Endodermal cell (in vitro differentiated cells): Measurements from ENCODE around the gene GJA8. TPM values are rescaled to one million over a fixed set of nuclear protein-coding genes. Genes with fewer than 3 reads are reported as not detected.
"Not testable (repeated sequence)": the region's sequence is repeated elsewhere in the genome, so short reads cannot be mapped to it uniquely, and the experiment has no call there.

Source experiments
- DNase-seq: peaks from one replicate; pipeline ENCODE4 v3.0.0-alpha.2; 2017
- H3K27ac ChIP-seq: 2 replicates; pipeline ENCODE4 v1.5.1; 2013; ENCODE audit warnings: mild to moderate bottlenecking, low read depth, low read length, moderate library complexity
- H3K27me3 ChIP-seq: 2 replicates; pipeline ENCODE4 v1.6.1; 2013; ENCODE audit warnings: mild to moderate bottlenecking, low read length, moderate library complexity; ENCODE audit not compliant: insufficient read depth, control insufficient read depth, poor library complexity, severe bottlenecking
- H3K36me3 ChIP-seq: 2 replicates; pipeline ENCODE4 v1.7.0; 2013; ENCODE audit warnings: mild to moderate bottlenecking, low read length, moderate library complexity; ENCODE audit not compliant: control insufficient read depth, insufficient read depth
- H3K4me1 ChIP-seq: one replicate; pipeline ENCODE4 v1.7.0; 2013; ENCODE audit warnings: low read length; ENCODE audit not compliant: control insufficient read depth, insufficient read depth
- H3K4me3 ChIP-seq: 2 replicates; pipeline ENCODE4 v1.5.1; 2013; ENCODE audit warnings: mild to moderate bottlenecking, low read length, moderate library complexity
- H3K9ac ChIP-seq: 2 replicates; pipeline ENCODE4 v1.6.1; 2013; ENCODE audit warnings: mild to moderate bottlenecking, low read length, moderate library complexity; ENCODE audit not compliant: poor library complexity, severe bottlenecking; ENCODE audit errors: extremely low read depth
- H3K9me3 ChIP-seq: 2 replicates; pipeline ENCODE4 v1.6.1; 2013; ENCODE audit warnings: mild to moderate bottlenecking, low read length, moderate library complexity; ENCODE audit not compliant: control insufficient read depth
- H3K27ac Mint-ChIP-seq: 2 replicates; pipeline ENCODE4 v1.8.0; 2020; ENCODE audit warnings: mixed read lengths
- H3K27me3 Mint-ChIP-seq: 2 replicates; pipeline ENCODE4 v1.8.0; 2021; ENCODE audit warnings: mild to moderate bottlenecking, mixed read lengths; ENCODE audit not compliant: insufficient read depth
- H3K36me3 Mint-ChIP-seq: 2 replicates; pipeline ENCODE4 v1.8.0; 2020; ENCODE audit warnings: low read depth, mixed read lengths
- H3K4me1 Mint-ChIP-seq: 2 replicates; pipeline ENCODE4 v1.8.0; 2020; ENCODE audit warnings: mixed read lengths
- H3K4me3 Mint-ChIP-seq: 2 replicates; pipeline ENCODE4 v1.8.0; 2020; ENCODE audit warnings: mild to moderate bottlenecking, moderate library complexity, mixed read lengths
- H3K9me3 Mint-ChIP-seq: 2 replicates; pipeline ENCODE4 v1.8.0; 2020; ENCODE audit warnings: mild to moderate bottlenecking, mixed read lengths
- CTCF ChIP-seq: fragments of 200-600 bp; sonication (generic); conservative IDR thresholded peaks from 2 replicates; pipeline ENCODE4 v1.5.0; 2021; ENCODE audit warnings: antibody characterized with exemption, mild to moderate bottlenecking
- WGBS, 2 experiments: methylation state at CpG; one replicate each; pipeline versions ENCODE4 v1.1.5 to v1.1.7; 2013; ENCODE audit warnings: missing lambda C conversion rate in 2 of 2, mixed read lengths in 1 of 2; ENCODE audit not compliant: insufficient coverage in 1 of 2, insufficient read length in 1 of 2; 5-methylcytosine and 5-hydroxymethylcytosine counted together
- long read RNA-seq, 4 experiments: library from polyadenylated mRNA in 2 of 4; library from RNA in 1 of 4; library from capped mRNA in 1 of 4; stranded (forward) in 3 of 4; unstranded in 1 of 4; transcript quantifications; one replicate each; pipeline ENCODE4 v2.0.0, GENCODE V29; 2020 to 2021; ENCODE audit warnings: inconsistent platforms in 1 of 4
- polyA plus RNA-seq, 2 experiments: library from polyadenylated mRNA; stranded (reverse); fragments of 50-300 nt; gene quantifications; one replicate each; pipeline ENCODE4 v1.2.3, GENCODE V29; 2013
- total RNA-seq, 2 donors: library from RNA; stranded (reverse); fragmentation: NEBNext Ultra II Directional in 1 of 2; extraction: Animal tissue kit (Norgen Biotek cat#: 25700) in 1 of 2; gene quantifications; 2 replicates in 1 of 2; 3 replicates in 1 of 2; pipeline ENCODE4 v1.2.1, GENCODE V29; 2021

GJA8 gene
- total RNA-seq, result not detected
- not detected for polyA plus RNA-seq (2013, experiment 1 of 2)
- polyA plus RNA-seq (2013, experiment 2 of 2), result not detected
- long read RNA-seq, experiment 1, result 0 reads
- long read RNA-seq, experiment 2, result 0 reads
- long read RNA-seq, experiment 3, result 0 reads
- long read RNA-seq, experiment 4, result 0 reads

GRCh38 chr1:147902253-147902845 lies at the start of gene GJA8:
GJA8 (plus strand) TSS chr1:147902795; CDS start chr1:147907956, 5,161 bp downstream.
- Histone ChIP-seq H3K27me3 (no peaks in the 10 kb centered on the region), H3K9ac (no peak within 1 kb of the TSS), H3K36me3 (no peaks in the 10 kb centered on the region), H3K27ac (no peak within 1 kb of the TSS), H3K4me1 (no peaks in the 10 kb centered on the region), H3K9me3 (no peaks in the 10 kb centered on the region), H3K4me3 (no peak within 1 kb of the TSS)
- no peak for TF ChIP-seq CTCF
- H3K27me3 Mint-ChIP-seq, result no peaks in the 10 kb centered on the region
- no peak within 1 kb of the TSS for H3K4me3 Mint-ChIP-seq
- no peaks in the 10 kb centered on the region for H3K9me3 Mint-ChIP-seq
- no peak within 1 kb of the TSS for H3K27ac Mint-ChIP-seq
- H3K4me1 Mint-ChIP-seq, result no peaks in the 10 kb centered on the region
- 82 to 88% methylated on average over 4 to 7 of the region's 7 CpGs for WGBS, 2 experiments
- H3K36me3 Mint-ChIP-seq, result no peaks in the 10 kb centered on the region
- DNase-seq, result no peak

GRCh38 chr1:147853391-147853790 lies 49.2 kb upstream of the GJA8 start:
- no peak overlapping the region for H3K4me3 Mint-ChIP-seq
- H3K9me3 ChIP-seq, result no peaks in the 10 kb centered on the region
- H3K27me3 Mint-ChIP-seq, result peaks cover 60% of the 10 kb centered on the region
- H3K36me3 ChIP-seq, result no peaks in the 10 kb centered on the region
- H3K36me3 Mint-ChIP-seq, result no peaks in the 10 kb centered on the region
- H3K27ac ChIP-seq, result no peak overlapping the region
- no peak for TF ChIP-seq CTCF
- H3K4me1 ChIP-seq, result peaks cover under 1% of the 10 kb centered on the region
- DNase-seq, result no peak
- 81 to 91% methylated on average over 3 of the region's 3 CpGs for WGBS, 2 experiments
- no peak overlapping the region for H3K27ac Mint-ChIP-seq
- peaks cover 12% of the 10 kb centered on the region for H3K4me1 Mint-ChIP-seq
- H3K9ac ChIP-seq, result no peak overlapping the region
- peaks cover 4% of the 10 kb centered on the region for H3K9me3 Mint-ChIP-seq
- H3K4me3 ChIP-seq, result no peak overlapping the region
- H3K27me3 ChIP-seq, result peaks cover 26% of the 10 kb centered on the region

GRCh38 chr1:147854989-147855388 lies 47.6 kb upstream of the GJA8 start:
- not testable (repeated sequence) for H3K4me1 Mint-ChIP-seq, H3K9me3 Mint-ChIP-seq, H3K9me3 ChIP-seq, H3K4me3 Mint-ChIP-seq, H3K4me3 ChIP-seq, H3K27ac ChIP-seq, H3K27ac Mint-ChIP-seq, DNase-seq, H3K4me1 ChIP-seq, H3K36me3 ChIP-seq, H3K9ac ChIP-seq, H3K36me3 Mint-ChIP-seq
- peaks cover 10% of the 10 kb centered on the region for H3K27me3 ChIP-seq
- 55 to 81% methylated on average over 2 to 4 of the region's 4 CpGs for WGBS, 2 experiments
- H3K27me3 Mint-ChIP-seq, result peaks cover 58% of the 10 kb centered on the region

GRCh38 chr1:147855996-147856395 lies 46.6 kb upstream of the GJA8 start:
- H3K36me3 ChIP-seq, H3K4me3 Mint-ChIP-seq, H3K27me3 ChIP-seq, H3K4me3 ChIP-seq, DNase-seq, H3K36me3 Mint-ChIP-seq, H3K4me1 Mint-ChIP-seq, H3K4me1 ChIP-seq, H3K27ac Mint-ChIP-seq, H3K9me3 ChIP-seq, H3K27ac ChIP-seq, H3K9ac ChIP-seq: not testable (repeated sequence)
- Mint-ChIP-seq H3K9me3 (peaks cover 17% of the 10 kb centered on the region), H3K27me3 (peaks cover 59% of the 10 kb centered on the region)
- WGBS, 2 experiments, result 97% methylated on average over 3 of the region's 3 CpGs; no CpG with 5 or more reads in 1 of the 2 experiments

GRCh38 chr1:147867204-147867603 lies 35.4 kb upstream of the GJA8 start:
- not testable (repeated sequence) for H3K4me3 Mint-ChIP-seq, H3K27ac ChIP-seq, H3K36me3 ChIP-seq, H3K9ac ChIP-seq, H3K9me3 Mint-ChIP-seq, H3K4me3 ChIP-seq, DNase-seq, H3K36me3 Mint-ChIP-seq, H3K4me1 ChIP-seq, H3K27ac Mint-ChIP-seq, H3K9me3 ChIP-seq
- Mint-ChIP-seq H3K27me3 (peaks cover 79% of the 10 kb centered on the region), H3K4me1 (peaks cover 15% of the 10 kb centered on the region)
- peaks cover 40% of the 10 kb centered on the region for H3K27me3 ChIP-seq
- 99 to 100% methylated on average over 2 to 4 of the region's 4 CpGs for WGBS, 2 experiments
